K562 (cell line): ENCODE results near the gene TSEN34. TPM values are rescaled to one million over a fixed set of nuclear protein-coding genes. Genes with fewer than 3 reads are reported as not detected.

Experiments
- ATAC-seq: fragments of 200-7000 bp; cut with Tn5 transposase; 3 replicates; pipeline ENCODE4 v1.9.1; 2020; ENCODE audit warnings: moderate library complexity
- BruUV-seq: library from RNA; stranded (reverse); fragments of 400-500 nt; replicated peaks from 2 replicates; lab custom pipeline; 2021; lab: Mats Ljungman, UMichigan
- CTCF ChIA-PET: fragments of 300-600 bp; formaldehyde crosslinking; extraction: SDS; loops from one replicate; lab custom pipeline; 2021; ENCODE audit warnings: low intra/inter-chr PET ratio; lab: Yijun Ruan, JAX
- POLR2A ChIA-PET: fragments of 300-600, 350-650 bp; sonication (Branson Sonifier 250); formaldehyde crosslinking; extraction: SDS; loops from one replicate; lab custom pipeline; 2021; ENCODE audit warnings: antibody characterized with exemption, inconsistent platforms; lab: Yijun Ruan, JAX
- DNase-seq, 4 experiments: peaks; one replicate each; pipeline versions ENCODE4 v3.0.0 to v3.0.0-alpha.2; 2011 to 2018; ENCODE audit warnings: low spot score in 3 of 4, mixed read lengths in 3 of 4; ENCODE audit errors: extremely low read depth in 1 of 4
- FAIRE-seq: peaks from 2 replicates; lab custom pipeline; 2011; peaks lifted over from hg19 to GRCh38; lab: Jason Lieb, UNC
- H2AFZ ChIP-seq: 2 replicates; pipeline ENCODE4 v1.6.0; 2011; ENCODE audit warnings: low read depth, low read length, control low read depth, inconsistent platforms
- H3K27ac ChIP-seq: fragments of 200-600 bp; 3 replicates; pipeline ENCODE4 v1.8.0; 2011; ENCODE audit warnings: low read depth, mild to moderate bottlenecking, control low read depth, inconsistent platforms, low read length, moderate library complexity, mixed read lengths; ENCODE audit errors: extremely low read depth
- H3K27me3 ChIP-seq, 2 experiments: fragments of 300-600 bp in 1 of 2; 2 replicates in 1 of 2; 3 replicates in 1 of 2; pipeline versions ENCODE4 v1.6.0 to v1.8.0; 2011; ENCODE audit warnings: inconsistent platforms in 2 of 2, low read length in 2 of 2, mild to moderate bottlenecking in 1 of 2, mixed read lengths in 1 of 2, moderate library complexity in 1 of 2; ENCODE audit not compliant: control insufficient read depth in 2 of 2, insufficient read depth in 2 of 2
- H3K36me3 ChIP-seq: fragments of 300-600 bp; 3 replicates; pipeline ENCODE4 v1.8.0; 2011; ENCODE audit warnings: mild to moderate bottlenecking, low read length, inconsistent platforms; ENCODE audit not compliant: control insufficient read depth, insufficient read depth
- H3K4me1 ChIP-seq, 2 experiments: fragments of 200-600 bp in 1 of 2; replicated peaks in 1 of 2; 2 replicates in 1 of 2; 3 replicates in 1 of 2; pipeline versions ENCODE4 v1.5.1 to v1.8.0; 2011; ENCODE audit warnings: inconsistent platforms in 2 of 2, low read length in 2 of 2, mild to moderate bottlenecking in 1 of 2, mixed read lengths in 1 of 2, moderate library complexity in 1 of 2; ENCODE audit not compliant: control insufficient read depth in 2 of 2, insufficient read depth in 2 of 2
- H3K4me2 ChIP-seq: 2 replicates; pipeline ENCODE4 v1.6.1; 2011; ENCODE audit warnings: low read length, control low read depth, inconsistent platforms, mixed read lengths; ENCODE audit not compliant: insufficient read depth
- H3K4me3 ChIP-seq: fragments of 200-600 bp; sonication (generic), shearing (Covaris generic); 2 replicates; pipeline ENCODE4 v1.5.1; 2016; ENCODE audit warnings: control low read depth, inconsistent platforms
- H3K79me2 ChIP-seq: fragments of 200-600 bp; 3 replicates; pipeline ENCODE4 v1.8.0; 2011; ENCODE audit warnings: low read length, inconsistent platforms; ENCODE audit not compliant: control insufficient read depth, insufficient read depth
- H3K9ac ChIP-seq, 2 experiments: 2 replicates each; pipeline versions ENCODE4 v1.6.0 to v1.6.1; 2011; ENCODE audit warnings: low read depth in 2 of 2, low read length in 2 of 2, control low read depth in 1 of 2, inconsistent platforms in 1 of 2, mild to moderate bottlenecking in 1 of 2, mixed read lengths in 1 of 2; ENCODE audit not compliant: insufficient read depth in 1 of 2
- H3K9me1 ChIP-seq: one replicate; pipeline ENCODE4 v1.6.0; 2011; ENCODE audit warnings: inconsistent platforms, mild to moderate bottlenecking, low read length, moderate library complexity; ENCODE audit not compliant: control insufficient read depth, insufficient read depth
- H3K9me3 ChIP-seq: replicated peaks from 2 replicates; pipeline ENCODE4 v1.5.1; 2011; ENCODE audit warnings: low read depth, low read length, inconsistent platforms; ENCODE audit not compliant: control insufficient read depth, insufficient read depth
- H4K20me1 ChIP-seq: replicated peaks from 2 replicates; pipeline ENCODE4 v1.6.1; 2011; ENCODE audit warnings: low read length, inconsistent platforms, mixed read lengths; ENCODE audit not compliant: control insufficient read depth, insufficient read depth
- CBX3 ChIP-seq, 2 experiments: IDR thresholded peaks; 1 replicate in 1 of 2; 2 replicates in 1 of 2; pipeline ENCODE4 v1.6.1; 2012; ENCODE audit warnings: inconsistent platforms in 2 of 2, low read length in 2 of 2, borderline replicate concordance in 1 of 2, control low read depth in 1 of 2
- CC2D1A ChIP-seq: fragments of 450-650 bp; IDR thresholded peaks from 2 replicates; pipeline ENCODE4 v1.6.1; 2017; ENCODE audit warnings: mild to moderate bottlenecking
- CHD2 ChIP-seq: IDR thresholded peaks from 2 replicates; pipeline ENCODE4 v1.6.1; 2011; ENCODE audit warnings: low read depth, low read length
- FOXA3 ChIP-seq, 2 experiments: fragments of 450-650 bp in 1 of 2; sonication (generic) in 1 of 2; formaldehyde crosslinking; IDR thresholded peaks in 1 of 2; conservative IDR thresholded peaks in 1 of 2; 2 replicates each; pipeline versions ENCODE4 v1.4.0 to v1.8.0; 2020 to 2022; ENCODE audit warnings: mild to moderate bottlenecking in 2 of 2, missing genetic modification reagents in 1 of 2
- MAZ ChIP-seq, 2 experiments: fragments of 450-650 bp in 1 of 2; sonication (generic) in 1 of 2; formaldehyde crosslinking; IDR thresholded peaks in 1 of 2; conservative IDR thresholded peaks in 1 of 2; 2 replicates each; pipeline versions ENCODE4 v1.4.0 to v1.5.0; 2020; ENCODE audit warnings: mild to moderate bottlenecking in 1 of 2, missing genetic modification reagents in 1 of 2
- PTRF ChIP-seq: fragments of 450-650 bp; IDR thresholded peaks from 2 replicates; pipeline ENCODE4 v1.6.1; 2016; ENCODE audit warnings: mild to moderate bottlenecking, missing genetic modification characterization, missing compliant biosample characterization
- RBM34 ChIP-seq: fragments of 200-400 bp; formaldehyde crosslinking; IDR thresholded peaks from 2 replicates; pipeline ENCODE4 v1.6.1; 2018; ENCODE audit warnings: low read length, borderline replicate concordance; ENCODE audit not compliant: insufficient read depth
- TBP ChIP-seq: optimal IDR thresholded peaks from 2 replicates; pipeline ENCODE3; 2011; ENCODE audit warnings: low read depth, low read length, improper control_type of control experiment
- XRCC5 ChIP-seq: fragments of 200-400 bp; formaldehyde crosslinking; IDR thresholded peaks from 2 replicates; pipeline ENCODE4 v1.6.1; 2017; ENCODE audit warnings: low read depth, mild to moderate bottlenecking, low read length
- ZBTB7A ChIP-seq: IDR thresholded peaks from 2 replicates; pipeline ENCODE4 v1.6.1; 2011; ENCODE audit warnings: low read depth, mild to moderate bottlenecking, low read length, moderate library complexity, borderline replicate concordance; ENCODE audit not compliant: control insufficient read depth
- ZNF12 ChIP-seq: sonication (generic); formaldehyde crosslinking; IDR thresholded peaks from 2 replicates; pipeline ENCODE4 v1.4.0; 2020; ENCODE audit warnings: mild to moderate bottlenecking, missing genetic modification reagents
- whole genome bisulfite sequencing: fragments of 100-300 bp; shearing (Covaris generic); methylation state at CpG from one replicate; pipeline ENCODE4 v1.1.6; 2016; ENCODE audit warnings: low coverage, mixed read lengths; ENCODE audit not compliant: insufficient coverage; ENCODE audit errors: missing lambda C conversion rate; 5-methylcytosine and 5-hydroxymethylcytosine counted together
- in situ Hi-C: fragments of 300-500 bp; cut with MboI; formaldehyde crosslinking; loops from 4 replicates; pipeline ENCODE4 v1.15.0; 2018; ENCODE audit warnings: inconsistent platforms, mixed read lengths
- intact Hi-C: fragments of 100-400 bp; cut with micrococcal nuclease; formaldehyde crosslinking; loops from 2 replicates; pipeline ENCODE4 v1.14.2; 2022
- polyA plus RNA-seq, 8 experiments: library from polyadenylated mRNA; depleted of rRNA in 4 of 8; stranded (reverse) in 5 of 8; unstranded in 3 of 8; fragments of >200 nt; fragmentation: Nextera tagmentation in 2 of 8; fragmentation: Illumina TruSeq in 1 of 8; extraction: Ambion mirVana in 2 of 8; extraction: Trizol in 1 of 8; gene quantifications; 2 replicates each; pipeline versions ENCODE4 v1.2.1 to v1.2.3, GENCODE V29; 2011 to 2014; ENCODE audit warnings: inconsistent platforms in 1 of 8, missing spikeins in 1 of 8
- total RNA-seq, 7 experiments: library from RNA; depleted of rRNA in 6 of 7; stranded (reverse); fragments of >200 nt in 6 of 7; fragmentation: Illumina TruSeq in 2 of 7; extraction: Trizol in 2 of 7; gene quantifications; 2 replicates each; pipeline versions ENCODE4 v1.2.1 to v1.2.3, GENCODE V29; 2011 to 2021; ENCODE audit warnings: low replicate concordance in 1 of 7
- TF ChIP-seq, protein P1 (sequence below): conservative IDR thresholded peaks from 2 replicates; pipeline ENCODE4 v1.6.1; 2011; ENCODE audit warnings: low read depth, mild to moderate bottlenecking, low read length; ENCODE audit not compliant: control insufficient read depth
- TF ChIP-seq, protein P2 (sequence below): fragments of 250-450 bp; sonication (Bioruptor Pico); IDR thresholded peaks from 2 replicates; pipeline ENCODE4 v1.8.0; 2022; ENCODE audit warnings: moderate library complexity, mild to moderate bottlenecking, inconsistent platforms
- TF ChIP-seq, protein P3 (sequence below): fragments of 250-450 bp; sonication (Bioruptor Pico); IDR thresholded peaks from 2 replicates; pipeline ENCODE4 v1.4.0; 2020; ENCODE audit warnings: mild to moderate bottlenecking, moderate library complexity, borderline replicate concordance

The TSEN34 gene
- total and polyA plus RNA-seq, 9 of the 15 experiments (the other 6 are each of a cell fraction or from before 2014, with no cell fraction given) = 3.1 to 57.6 (median 29.5) TPM

DNA sequence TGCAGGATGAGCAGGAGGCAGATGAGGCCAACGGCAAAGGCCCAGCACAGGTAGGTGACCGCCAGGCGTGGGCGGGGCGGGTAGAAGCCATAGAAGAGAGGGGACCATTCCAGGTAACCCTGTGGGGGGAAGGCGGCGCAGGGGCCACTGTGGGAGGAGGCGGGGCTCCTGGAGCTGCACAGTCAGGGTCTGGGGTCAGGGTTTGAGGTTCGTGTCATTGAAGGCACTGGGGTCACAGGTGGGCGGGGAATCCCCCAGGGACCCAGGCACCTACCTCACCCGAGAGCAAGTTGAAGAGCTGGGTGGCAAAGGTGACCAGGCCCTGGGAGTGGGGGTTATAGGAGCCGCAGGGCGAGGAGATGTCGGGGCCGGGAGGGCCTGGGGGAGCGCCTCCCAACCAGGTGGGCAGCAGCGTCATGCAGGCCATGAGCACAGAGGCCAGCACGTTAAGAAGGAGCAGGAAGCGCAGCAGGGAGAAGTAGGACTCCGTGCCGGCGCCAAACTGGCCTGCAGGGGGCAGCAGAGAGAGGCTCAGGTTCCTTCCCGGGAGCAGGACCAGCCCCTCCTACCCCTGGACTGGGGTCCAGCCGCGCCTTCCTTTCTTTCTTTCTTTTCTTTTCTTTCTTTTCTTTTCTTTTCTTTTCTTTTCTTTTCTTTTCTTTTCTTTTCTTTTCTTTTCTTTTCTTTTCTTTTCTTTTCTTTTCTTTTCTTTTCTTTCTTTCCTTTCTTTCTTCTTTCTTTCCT, 22.8 kb upstream of the TSEN34 start:
- ATAC-seq (peak; percentile 89), DNase-seq (peak; percentile 86 to 94 (median 86)), FAIRE-seq (peak; percentile 84)
- Histone ChIP-seq H2AFZ (peak overlapping the region; percentile 15; the same call in 1 of the 2 replicates), H3K79me2 (no peaks in the 10 kb centered on the region), H3K9me3 (no peaks in the 10 kb centered on the region), H3K4me1 (peaks cover 2 to 50% of the 10 kb centered on the region in 2 experiments; a peak in 2 of 5 replicates), H3K4me2 (peak overlapping the region; percentile 21; the same call in 1 of the 2 replicates), H3K27ac (no peak overlapping the region), H4K20me1 (0 out of 2 replicates have a peak, but pooled peaks cover 10% of the 10 kb centered on the region), H3K27me3 (no peaks in the 10 kb centered on the region), H3K9me1 (no peaks in the 10 kb centered on the region), H3K9ac (peak overlapping the region in 1 of 2 experiments; percentile 85; a peak in 2 of 4 replicates), H3K36me3 (no peaks in the 10 kb centered on the region), H3K4me3 (no peak overlapping the region)
- in situ Hi-C loops = no loop called here
- intact Hi-C loops = loop anchor here (2.0 kb wide), 1 partner anchor 62 kb away; no protein-coding TSS in a partner anchor
- 29% methylated on average over 19 of the region's 25 CpGs for WGBS
- no TSS peak for BruUV-seq
- POLR2A ChIA-PET = interaction anchor here (0.6 kb wide), 1 partner anchor 15 kb away, joined by 4 read pairs; no protein-coding TSS in a partner anchor
- CTCF ChIA-PET = interaction anchor here (0.7 to 5.9 kb wide), 4 partner anchors 63 to 101 kb away, joined by 3 to 37 read pairs (median 5); no protein-coding TSS in a partner anchor
- TF ChIP-seq TBP (no peak), CHD2 (0 out of 2 replicates have a peak, but pooled peaks have one; percentile 25), FOXA3 (CRISPR knock-in tag; conservative IDR thresholded peaks at IDR 0.05 in 1 of 2, IDR thresholded peaks at IDR 0.05 in 1 of 2) (no peak), CBX3 (IDR thresholded peaks at IDR 0.05; ENCODE audit: borderline replicate concordance in 1 of 2, low read length in 2 of 2) (peak in 1 of 2 experiments; percentile 23; a peak in 1 of 3 replicates), PTRF (no peak), CC2D1A (0 out of 2 replicates have a peak, but pooled peaks have one; percentile 15), RBM34 (no peak), ZBTB7A (peak; percentile 33; the same call in 1 of the 2 replicates), ZNF12 (peak; percentile 81), XRCC5 (peak; percentile 83; the same call in 1 of the 2 replicates), MAZ (CRISPR knock-in tag; conservative IDR thresholded peaks at IDR 0.05 in 1 of 2, IDR thresholded peaks at IDR 0.05 in 1 of 2) (peak; percentile 18 to 51; a peak in 1 of 4 replicates)
- TF ChIP-seq, protein P1, sequence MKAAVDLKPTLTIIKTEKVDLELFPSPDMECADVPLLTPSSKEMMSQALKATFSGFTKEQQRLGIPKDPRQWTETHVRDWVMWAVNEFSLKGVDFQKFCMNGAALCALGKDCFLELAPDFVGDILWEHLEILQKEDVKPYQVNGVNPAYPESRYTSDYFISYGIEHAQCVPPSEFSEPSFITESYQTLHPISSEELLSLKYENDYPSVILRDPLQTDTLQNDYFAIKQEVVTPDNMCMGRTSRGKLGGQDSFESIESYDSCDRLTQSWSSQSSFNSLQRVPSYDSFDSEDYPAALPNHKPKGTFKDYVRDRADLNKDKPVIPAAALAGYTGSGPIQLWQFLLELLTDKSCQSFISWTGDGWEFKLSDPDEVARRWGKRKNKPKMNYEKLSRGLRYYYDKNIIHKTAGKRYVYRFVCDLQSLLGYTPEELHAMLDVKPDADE = no peak
- TF ChIP-seq, protein P2, sequence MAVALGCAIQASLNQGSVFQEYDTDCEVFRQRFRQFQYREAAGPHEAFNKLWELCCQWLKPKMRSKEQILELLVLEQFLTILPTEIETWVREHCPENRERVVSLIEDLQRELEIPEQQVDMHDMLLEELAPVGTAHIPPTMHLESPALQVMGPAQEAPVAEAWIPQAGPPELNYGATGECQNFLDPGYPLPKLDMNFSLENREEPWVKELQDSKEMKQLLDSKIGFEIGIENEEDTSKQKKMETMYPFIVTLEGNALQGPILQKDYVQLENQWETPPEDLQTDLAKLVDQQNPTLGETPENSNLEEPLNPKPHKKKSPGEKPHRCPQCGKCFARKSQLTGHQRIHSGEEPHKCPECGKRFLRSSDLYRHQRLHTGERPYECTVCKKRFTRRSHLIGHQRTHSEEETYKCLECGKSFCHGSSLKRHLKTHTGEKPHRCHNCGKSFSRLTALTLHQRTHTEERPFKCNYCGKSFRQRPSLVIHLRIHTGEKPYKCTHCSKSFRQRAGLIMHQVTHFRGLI = no peak
- TF ChIP-seq, protein P3, sequence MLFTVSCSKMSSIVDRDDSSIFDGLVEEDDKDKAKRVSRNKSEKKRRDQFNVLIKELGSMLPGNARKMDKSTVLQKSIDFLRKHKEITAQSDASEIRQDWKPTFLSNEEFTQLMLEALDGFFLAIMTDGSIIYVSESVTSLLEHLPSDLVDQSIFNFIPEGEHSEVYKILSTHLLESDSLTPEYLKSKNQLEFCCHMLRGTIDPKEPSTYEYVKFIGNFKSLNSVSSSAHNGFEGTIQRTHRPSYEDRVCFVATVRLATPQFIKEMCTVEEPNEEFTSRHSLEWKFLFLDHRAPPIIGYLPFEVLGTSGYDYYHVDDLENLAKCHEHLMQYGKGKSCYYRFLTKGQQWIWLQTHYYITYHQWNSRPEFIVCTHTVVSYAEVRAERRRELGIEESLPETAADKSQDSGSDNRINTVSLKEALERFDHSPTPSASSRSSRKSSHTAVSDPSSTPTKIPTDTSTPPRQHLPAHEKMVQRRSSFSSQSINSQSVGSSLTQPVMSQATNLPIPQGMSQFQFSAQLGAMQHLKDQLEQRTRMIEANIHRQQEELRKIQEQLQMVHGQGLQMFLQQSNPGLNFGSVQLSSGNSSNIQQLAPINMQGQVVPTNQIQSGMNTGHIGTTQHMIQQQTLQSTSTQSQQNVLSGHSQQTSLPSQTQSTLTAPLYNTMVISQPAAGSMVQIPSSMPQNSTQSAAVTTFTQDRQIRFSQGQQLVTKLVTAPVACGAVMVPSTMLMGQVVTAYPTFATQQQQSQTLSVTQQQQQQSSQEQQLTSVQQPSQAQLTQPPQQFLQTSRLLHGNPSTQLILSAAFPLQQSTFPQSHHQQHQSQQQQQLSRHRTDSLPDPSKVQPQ (CRISPR knock-in tag) = no peak
